HG03520 (cell line): Measurements from ENCODE around the gene S100A7.
"Not testable (repeated sequence)": the region's sequence is repeated elsewhere in the genome, so short reads cannot be mapped to it uniquely, and the experiment has no call there.

Source experiments
- ATAC-seq: cut with Tn5 transposase; IDR thresholded peaks from one replicate; pipeline ENCODE4 v1.9.1; 2021; ENCODE audit warnings: mild to moderate bottlenecking, moderate library complexity; ENCODE audit not compliant: unreplicated experiment

Gene S100A7

DNA sequence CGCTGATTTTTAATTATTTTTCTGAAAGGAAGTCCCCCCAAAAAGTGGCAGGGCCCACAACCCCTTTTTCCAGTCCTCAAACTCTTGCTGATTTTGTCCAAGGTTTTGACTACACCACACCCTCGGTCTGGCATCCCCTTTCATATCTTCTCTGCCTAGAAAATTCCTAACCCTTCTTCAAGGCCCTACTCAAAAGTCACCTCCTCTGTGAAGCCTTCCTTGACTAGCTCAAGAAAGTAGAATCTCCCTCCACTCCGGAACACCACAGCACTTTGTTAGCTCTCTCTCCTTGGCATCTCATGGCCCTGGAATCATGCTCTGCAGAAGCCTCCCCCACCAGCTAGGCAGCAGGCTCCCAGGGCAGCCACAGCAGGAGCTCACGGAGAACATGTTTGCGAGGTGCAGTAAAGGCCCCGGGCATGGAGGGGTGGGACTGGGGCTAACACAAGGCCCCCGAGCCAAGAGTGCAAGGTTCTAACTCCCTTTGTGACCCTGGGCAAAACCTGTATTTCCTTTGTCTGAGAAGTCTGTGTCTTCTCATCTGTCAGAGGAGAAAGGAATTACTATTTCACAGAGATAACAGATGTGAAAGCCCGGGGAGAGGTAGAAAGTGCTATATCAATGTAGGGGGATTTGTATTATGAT lies 17.7 kb upstream of the S100A7 start:
- ATAC-seq = no peak

DNA sequence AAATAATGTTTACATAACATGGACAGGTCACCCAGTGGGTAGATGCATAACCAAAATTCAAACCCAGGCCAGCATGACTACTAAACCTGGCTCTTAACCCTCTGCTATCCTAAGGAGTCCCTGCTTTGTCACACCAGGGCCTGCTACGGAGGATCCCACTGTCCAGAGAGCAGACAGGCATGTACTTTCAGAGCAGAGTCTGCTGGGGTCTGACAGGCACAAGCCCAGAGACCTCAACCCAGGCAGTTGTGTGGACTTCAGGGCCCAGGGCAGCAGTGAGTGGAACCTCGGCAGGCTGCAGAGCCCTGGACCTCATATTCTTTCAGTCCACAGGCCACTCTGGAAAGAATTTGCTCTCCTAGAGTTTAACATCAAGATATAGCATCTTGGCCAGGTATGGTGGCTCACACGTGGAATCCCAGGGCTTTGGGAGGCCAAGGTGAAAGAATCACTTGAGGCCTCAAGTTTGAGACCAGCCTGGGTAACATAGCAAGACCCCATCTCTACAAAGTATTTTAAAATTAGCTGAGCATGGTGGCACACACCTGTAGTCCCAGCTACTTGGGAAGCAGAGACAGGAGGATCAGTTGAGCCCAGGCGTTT lies 16.1 kb upstream of the S100A7 start:
- ATAC-seq = no peak

DNA sequence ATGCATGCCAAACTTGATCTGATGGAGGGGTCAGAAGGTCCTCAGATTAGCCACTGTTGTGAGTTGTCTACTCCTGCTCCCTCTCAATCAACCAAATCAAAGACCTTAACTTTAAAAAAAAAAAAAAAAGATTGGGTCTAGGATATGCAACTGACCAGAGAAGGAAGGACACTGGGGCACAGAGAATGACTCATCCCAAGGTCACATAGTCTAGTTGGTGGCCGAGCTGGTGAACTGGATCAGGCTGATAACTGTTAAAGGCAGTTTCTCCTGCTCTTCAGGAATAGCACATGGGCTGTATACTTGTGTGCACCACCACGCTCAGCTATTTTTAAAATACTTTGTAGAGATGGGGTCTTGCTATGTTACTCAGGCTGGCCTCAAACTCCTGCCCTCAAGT lies 14.8 kb upstream of the S100A7 start:
- no peak for ATAC-seq

DNA sequence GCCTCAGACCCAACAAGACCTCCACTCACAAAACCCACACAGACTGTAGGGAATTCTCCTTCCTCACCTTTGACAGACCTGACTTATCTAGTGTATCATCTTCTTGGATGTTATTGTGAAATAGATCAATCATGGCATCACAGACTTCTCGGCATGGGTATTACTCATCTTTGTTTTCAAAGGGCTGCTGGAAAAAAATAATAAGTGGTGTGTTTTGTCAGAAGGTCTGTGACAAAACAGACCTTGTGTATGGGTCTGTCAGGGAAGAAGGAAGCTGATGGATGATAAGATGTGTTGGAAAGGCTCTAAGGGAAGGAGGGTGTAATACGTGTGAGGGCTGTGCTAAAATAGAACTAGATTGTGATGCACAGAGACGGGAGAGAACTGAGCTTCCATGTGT lies 13.9 kb upstream of the S100A7 start:
- ATAC-seq = no peak

DNA sequence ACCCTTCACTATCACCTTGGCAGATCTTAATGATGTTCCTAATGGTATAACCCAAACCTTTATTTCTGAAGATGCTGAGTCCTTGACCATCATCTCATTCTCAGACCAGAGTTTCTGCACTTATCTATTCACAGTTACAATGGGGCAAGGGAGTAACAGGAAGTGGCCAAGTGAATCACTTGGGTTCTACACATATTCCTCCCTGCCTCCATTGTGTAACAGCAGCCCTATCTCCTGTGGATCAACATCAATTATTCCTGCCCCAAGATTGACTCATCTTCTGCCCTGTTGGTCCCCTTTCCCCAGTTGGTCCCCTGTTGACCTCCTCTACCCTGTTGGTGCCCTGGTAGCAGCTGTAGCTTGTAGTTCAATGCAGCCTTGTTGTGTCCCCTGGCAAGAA lies 10.3 kb upstream of the S100A7 start:
- ATAC-seq = no peak

DNA sequence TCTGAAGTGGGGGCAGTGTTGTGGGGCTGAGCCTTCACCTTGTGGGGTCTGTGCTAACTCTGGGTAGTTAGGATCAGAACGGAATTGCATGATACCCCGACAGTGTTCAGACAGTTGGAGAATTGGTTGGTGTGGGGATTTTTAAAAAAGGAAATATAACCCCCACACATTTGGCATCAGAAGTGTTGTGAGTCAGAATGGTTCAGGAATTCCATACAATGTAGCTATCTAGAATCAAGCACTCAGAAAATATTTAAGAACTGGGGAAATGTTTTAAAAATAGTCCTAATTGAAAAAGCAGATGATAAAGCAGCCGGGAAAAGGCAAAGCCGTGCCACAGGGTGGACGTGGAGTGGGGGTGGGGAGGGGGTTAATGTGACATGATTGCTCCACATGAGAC lies 6.5 kb upstream of the S100A7 start:
- ATAC-seq = no peak

DNA sequence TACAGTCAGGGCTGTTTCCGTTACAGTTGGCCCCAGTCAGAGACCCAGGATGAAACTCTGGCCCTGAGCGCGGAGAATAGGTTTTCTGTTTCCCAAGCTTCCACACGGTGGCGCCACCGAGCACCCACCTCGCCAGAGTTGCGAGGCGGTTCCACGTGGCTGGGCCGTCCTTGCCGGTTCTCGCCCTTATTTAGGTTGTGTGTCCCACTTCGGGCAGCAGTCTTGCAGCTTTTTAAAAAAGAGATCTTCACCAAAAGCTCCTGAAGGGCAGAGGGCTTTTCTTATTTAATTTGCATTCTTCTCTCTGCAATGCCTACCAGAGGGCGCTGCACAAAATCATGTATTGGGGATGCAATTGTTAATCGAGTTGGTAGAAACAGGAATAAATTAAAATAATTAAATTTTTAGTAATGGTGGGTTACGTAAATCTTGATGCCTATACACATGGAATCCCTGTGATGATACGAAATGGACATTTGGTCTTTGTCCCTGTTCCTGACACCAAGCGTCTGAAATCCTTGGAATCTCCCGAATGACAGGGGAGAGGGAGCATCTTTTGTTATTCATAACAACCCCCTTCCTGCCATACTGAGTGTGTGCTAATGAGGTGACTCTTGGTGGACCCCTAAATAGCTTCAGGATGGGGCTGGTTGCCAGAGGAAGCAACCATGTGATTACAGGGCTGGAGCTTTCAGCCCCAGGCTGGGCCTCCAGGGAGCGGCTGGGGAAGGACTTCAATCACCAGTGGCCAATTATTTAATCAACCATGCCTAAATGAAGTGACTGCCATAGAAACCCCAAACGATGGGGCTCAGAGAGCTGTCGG lies 5.6 kb upstream of the S100A7 start:
- no peak for ATAC-seq

DNA sequence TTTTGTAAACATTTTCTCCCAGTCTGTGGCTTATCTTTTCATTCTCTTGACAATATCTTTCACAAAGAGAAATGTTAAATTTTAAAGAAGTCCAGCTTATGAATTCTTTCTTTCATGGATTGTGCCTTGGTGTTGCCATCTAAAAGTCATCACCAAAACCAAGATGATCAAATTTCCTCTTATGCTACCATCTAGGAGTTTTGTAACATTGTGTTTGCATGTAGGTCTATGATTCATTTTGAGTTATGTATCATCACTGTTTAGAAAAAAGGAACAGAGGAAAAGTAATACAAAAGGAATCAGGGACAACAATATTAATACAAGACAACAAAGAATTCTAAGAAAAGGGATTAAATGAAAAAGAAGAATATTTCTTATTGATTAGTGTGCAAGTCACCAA lies 2.3 kb upstream of the S100A7 start:
- not testable (repeated sequence) for ATAC-seq

DNA sequence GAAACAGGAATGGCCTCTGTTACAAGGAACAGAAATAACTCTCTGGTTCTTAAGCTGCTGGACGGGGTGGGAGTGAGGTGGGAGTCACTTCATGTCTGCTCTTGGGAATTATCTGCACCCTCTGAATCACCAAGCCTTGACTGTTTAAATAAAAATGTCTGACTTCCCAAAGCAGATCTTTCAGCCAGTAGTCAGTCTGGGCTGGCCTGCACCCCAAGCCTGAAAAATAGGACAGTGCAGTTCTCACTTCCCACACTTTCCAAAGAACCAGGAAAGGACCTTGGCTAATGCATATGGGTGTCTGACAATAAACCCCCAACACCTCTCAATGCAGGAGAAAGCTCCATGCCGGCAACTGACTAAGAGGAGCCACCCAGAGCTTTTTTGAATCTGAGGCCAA lies 796 bp downstream of the S100A7 start:
- no peak for ATAC-seq

DNA sequence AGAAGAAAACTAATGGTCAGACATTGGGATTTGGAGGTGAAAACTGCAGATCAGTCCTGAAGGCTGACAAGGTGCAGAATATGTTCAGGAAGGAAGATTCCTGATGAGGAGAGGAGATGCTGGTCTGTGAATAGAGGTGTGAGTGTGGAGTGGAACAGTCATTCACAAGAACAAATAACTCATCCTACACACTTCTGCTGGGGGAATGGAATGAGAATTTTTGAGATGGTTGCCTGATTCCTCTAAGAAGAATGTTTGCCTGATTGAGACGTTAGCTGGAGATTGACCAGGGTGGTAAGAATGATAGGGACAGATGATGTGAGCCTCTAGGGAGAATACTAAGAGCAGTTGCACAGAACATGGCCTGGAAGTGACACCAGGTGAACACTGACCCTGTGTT lies 4.1 kb downstream of the S100A7 start:
- ATAC-seq = no peak

DNA sequence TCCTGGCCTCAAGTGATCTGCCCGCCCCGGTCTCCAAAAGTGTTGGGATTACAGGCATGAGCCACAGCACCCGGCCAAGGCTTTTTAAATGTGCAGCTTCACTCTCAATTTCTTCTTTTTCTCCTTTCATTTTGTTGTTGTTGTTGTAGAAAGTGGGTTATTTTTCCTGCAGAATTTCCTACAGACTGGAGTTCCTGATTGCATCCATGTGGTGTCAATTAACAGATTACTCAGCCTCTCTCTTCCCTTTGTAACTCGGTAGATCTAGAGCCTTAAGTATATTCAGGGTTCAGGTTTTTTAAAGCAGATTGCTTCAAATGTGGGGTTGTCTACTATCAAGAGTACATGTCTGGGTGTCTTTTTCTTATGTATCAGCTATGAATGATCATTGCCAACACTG lies 11.6 kb downstream of the S100A7 start:
- not testable (repeated sequence) for ATAC-seq

DNA sequence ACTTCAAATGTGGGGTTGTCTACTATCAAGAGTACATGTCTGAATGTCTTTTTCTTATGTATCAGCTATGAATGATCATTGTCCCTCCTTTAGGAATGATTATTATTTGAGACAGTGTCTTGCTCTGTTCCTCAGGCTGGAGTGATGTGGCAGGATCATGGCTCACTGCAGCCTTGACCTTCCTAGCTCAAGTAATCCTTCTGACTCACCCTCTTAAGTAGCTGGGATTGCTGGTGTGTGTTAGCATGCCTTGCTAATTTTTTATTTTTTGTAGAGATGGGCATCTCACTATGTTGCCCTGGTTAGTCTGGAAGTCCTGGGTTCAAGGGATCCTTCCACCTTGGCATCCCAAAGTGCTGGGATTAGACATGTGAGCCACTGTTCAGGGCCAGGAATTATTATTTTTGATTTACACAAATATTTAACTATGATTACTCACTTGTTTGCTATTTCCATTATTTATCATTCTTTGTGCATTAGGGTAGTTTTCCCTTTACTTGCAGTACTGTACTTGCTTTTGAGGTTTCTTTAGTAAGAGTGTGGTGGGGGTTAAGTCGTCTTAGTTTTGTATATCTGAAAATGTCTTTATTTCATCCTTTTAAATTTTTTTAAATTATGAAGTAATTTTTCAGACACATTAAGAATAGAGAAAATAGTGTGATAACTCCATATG lies 12.8 kb downstream of the S100A7 start:
- no peak for ATAC-seq

DNA sequence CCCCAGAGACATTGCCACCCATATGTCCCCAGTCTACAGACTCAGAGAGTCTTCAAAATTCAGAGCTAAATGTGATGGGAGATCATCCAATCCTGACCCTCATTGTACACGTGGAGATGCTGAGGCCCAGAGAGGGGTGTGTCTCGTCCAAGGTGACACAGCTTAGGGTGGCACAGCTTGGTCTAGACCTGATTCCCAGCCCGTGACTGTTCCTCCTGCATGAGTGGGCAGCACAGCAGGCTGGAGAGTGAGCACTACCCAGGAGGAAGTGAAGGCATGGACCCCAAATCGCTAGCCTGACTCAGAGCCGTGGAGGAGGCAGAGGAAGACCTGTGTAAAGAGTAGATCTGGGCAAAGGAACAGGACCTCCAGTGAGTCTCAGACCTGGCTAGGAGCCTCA lies 16.4 kb downstream of the S100A7 start:
- no peak for ATAC-seq

DNA sequence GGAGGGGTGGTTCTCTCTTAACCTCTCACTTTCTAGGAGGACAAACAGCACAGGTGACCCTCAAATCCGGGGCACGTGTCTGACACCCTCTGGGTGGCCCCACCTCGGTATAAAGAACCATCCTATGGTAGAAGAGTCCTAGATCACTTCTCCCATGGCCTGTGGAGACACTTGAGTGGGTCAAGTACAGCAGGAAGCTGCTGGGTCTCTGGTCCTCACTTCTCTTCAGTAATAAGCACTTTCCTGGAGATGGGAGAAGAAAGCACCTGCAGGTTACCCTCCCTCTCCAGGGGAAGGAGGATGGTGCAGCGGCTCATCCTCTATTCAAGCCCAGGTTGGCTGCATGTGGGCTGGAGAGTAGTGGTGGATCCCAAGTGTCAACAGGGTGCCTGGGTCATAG lies 17.0 kb downstream of the S100A7 start:
- no peak for ATAC-seq

DNA sequence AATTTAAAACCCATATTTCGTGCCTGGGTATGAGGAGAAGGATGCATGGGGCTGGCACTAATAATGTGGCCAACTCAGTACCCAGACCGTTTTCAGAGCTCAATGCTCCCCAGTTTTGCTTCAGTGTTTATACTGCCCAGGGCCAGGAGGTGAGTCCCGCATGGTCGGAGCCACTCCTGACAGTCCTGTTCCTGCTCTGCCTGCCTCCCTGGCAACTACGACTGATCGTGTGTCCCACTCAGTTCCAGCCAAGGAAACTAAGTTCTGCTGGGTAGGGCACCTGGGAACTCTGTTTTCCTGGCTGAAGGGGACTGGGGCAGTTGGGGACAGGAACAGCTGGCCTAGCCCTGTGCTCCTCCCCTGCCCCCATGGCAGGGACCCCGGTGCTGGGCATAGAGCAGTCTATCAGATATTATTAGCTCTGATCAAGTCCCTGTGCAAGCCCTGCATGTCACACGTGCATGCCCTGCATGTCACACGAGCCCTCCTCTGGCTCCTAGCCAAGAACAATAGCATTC lies 19.2 kb downstream of the S100A7 start:
- ATAC-seq = no peak

DNA sequence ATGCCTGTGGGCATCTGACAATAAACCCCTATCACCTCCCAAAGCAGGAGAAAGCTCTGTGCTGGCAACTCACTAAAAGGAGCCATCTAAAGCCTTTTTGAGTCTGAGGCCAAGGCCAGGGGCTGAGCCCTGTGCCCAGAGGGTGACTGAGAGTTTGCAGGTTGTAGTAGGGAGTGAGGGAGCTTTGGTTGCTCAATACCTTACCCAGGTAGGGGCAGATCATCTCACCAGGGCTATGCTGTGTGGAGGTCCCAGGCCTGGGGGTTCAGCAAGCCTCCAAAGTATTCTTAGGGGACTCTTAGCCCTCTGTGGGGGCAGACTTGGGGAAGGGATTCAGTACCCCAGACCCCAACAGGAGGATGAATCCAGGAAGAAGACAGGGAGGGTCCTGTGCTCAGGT lies 21.2 kb downstream of the S100A7 start:
- ATAC-seq = no peak

DNA sequence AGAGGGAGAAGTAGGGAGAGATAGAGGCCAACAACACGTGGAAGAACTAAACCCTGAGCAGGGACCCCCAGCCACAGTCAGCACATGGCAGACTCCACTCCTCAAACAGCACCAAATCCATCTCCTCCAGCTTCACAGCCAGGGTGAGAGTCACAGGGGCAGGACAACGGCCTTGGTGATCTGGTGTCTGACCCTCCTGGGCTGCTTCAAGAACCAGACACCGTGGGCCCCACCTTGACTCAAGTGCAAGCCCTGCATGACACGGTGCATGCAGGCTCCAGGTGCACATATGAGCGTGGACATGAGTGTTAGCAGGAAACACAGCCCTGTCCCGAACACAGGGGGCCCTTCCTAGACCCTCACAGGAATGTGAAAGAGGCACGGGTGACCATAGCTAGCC lies 21.9 kb downstream of the S100A7 start:
- no peak for ATAC-seq

DNA sequence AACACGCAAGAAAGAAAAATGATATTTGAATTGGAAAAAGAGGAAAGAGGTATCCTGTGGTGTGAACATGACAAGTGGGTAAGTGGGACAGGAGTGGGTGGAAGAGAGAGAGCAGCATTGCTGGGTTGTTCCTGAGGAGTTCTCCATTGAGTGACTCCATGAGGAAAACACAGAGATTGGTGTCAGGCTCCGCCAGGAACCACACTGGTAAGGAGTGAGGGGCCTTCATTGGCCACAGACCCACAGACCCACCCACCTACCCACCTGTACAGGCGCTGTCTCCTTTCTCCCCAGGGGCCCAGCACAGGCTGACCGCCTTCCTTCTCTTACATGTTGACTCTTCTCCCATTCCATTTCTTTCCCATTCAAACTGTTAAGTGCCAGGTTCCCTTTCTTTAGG lies 23.2 kb downstream of the S100A7 start:
- ATAC-seq = no peak

DNA sequence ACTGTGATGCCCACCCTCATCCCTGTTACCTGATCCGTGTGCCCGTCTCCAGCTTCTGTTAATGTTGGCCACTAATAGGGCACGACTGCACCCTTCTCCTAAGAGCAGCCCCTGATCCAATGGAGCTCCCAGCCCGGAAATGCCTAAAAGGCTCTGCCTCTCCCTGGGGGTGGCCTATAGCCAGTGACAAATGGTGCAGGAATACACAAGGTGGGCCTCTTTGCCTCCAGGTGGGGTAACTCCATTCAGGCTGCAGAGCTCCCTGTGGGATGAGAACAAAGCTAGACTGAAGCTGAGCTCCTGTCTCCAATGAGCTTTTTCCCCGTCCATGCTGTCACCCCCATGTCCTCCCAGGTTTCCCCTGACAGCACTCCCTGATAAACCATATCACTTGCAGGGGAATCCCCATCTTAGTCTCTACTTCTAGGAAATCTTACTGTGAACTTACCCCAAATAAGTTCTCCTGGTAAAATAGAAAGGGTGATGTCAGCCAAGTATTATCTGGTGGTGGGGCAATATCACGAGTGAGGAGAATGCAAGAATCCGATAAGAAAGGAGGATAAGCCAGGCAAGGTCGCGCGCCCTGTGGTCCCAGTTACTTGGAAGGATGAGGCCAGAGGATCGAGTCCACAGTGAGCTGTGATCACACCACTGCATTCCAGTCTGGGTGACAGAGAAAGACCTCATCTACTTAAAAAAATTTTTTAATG lies 25.6 kb downstream of the S100A7 start:
- ATAC-seq = no peak

DNA sequence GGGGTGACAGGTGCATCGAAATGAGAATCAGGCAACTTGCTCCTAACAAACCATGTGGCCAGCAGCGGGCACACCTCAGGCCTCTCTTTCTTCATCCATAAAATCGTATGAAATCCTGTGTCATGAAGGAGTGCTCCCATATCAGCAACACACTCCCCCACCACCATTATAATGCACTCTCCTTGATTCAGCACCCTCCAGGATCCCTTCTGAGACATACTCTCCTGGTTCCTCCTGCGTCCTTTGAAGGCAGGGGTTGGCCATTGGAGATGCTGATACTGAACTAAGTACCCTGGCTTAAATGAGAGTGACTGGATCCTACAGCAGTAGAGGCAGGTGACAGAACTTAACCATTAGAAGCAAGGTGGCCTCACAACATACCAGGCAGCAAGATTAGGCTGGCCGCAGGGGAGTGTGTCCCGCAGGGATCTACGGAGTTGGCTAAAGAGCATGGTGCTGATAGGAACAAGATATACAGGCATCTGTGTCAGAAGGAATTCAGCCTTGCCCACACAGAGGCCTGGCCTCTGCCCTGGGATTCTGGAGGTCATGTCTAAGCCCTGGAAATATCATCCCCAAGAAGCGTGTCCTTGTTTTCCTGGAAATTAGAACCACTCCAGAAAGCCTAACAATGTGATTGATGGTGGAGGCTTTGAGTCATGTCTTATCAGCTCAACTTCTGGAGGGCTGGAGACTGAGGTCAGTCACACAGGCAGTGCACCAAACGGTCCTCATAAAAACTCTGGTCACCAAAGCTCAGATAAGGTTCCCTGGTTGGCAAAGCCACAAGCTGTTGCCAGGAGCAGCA lies 27.4 kb downstream of the S100A7 start:
- no peak for ATAC-seq
